Measurements from ENCODE around the gene TEX2.
"Not testable (repeated sequence)": the region's sequence is repeated elsewhere in the genome, so short reads cannot be mapped to it uniquely, and the experiment has no call there.

TEX2 gene

DNA sequence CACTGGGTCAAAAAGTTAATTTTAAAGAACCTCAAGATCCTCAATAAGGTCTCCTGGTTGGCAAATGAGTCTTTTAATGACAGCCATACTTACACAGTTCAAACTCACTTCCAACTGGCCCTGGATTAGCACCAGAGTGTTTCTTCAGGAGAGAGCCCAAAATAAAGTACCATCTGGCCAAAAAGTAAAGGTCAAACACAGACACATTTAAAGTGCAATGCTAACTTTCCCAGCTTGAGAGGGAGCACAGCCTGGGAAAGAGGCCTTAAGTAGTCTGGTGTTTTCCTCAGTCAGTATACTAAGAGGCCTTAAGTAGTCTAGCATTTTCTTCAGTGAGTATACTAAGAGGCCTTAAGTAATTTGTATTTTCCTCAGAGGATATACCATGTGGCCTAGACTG lies 86.5 kb downstream of the TEX2 start:
- TF ChIP-seq, protein P1, sequence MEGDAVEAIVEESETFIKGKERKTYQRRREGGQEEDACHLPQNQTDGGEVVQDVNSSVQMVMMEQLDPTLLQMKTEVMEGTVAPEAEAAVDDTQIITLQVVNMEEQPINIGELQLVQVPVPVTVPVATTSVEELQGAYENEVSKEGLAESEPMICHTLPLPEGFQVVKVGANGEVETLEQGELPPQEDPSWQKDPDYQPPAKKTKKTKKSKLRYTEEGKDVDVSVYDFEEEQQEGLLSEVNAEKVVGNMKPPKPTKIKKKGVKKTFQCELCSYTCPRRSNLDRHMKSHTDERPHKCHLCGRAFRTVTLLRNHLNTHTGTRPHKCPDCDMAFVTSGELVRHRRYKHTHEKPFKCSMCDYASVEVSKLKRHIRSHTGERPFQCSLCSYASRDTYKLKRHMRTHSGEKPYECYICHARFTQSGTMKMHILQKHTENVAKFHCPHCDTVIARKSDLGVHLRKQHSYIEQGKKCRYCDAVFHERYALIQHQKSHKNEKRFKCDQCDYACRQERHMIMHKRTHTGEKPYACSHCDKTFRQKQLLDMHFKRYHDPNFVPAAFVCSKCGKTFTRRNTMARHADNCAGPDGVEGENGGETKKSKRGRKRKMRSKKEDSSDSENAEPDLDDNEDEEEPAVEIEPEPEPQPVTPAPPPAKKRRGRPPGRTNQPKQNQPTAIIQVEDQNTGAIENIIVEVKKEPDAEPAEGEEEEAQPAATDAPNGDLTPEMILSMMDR (IDR thresholded peaks at IDR 0.05; ENCODE audit: low read length, missing control alignments) = no peak
- no peak for DNase-seq (ENCODE audit: low read depth)
- no peak overlapping the region for H3K4me3 ChIP-seq (replicated peaks; ENCODE audit: low read depth, low read length)

DNA sequence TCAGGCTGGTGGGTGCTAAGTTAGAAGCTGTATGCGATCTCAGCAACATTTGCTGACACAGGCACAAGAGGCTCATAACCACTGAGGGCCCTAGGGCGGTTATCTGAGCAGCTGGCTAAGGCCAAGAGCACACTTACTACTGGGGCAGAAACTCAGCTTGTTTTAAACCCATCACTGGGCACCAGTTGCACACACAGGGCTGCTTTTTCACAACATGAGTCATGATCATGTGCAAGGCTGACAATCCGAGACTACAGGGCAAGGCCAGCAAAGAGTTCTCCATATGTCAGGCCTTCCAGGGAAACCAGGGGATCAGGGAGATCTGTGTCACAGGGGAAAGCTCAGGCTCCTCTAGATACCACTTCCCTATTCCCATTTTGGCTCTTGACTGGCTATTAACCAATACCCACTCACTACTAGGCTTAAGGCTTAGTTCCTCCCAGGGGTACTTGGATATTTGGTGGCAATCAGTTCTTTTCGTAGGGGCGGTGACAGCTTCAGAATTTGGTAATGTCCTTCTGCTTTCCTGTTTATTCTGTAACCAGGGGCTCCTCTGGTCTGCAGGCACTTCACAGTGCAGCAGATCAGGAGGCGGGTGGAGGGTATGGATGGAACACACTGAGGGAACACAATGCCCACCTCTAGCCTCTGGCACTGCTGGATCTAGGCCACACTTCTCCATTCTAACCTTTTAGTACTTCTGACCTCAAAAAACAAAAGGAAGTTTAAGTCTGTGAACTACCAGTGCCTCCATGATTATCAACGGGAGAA lies 88.2 kb downstream of the TEX2 start:
- DNase-seq (ENCODE audit: low read depth) = peak; percentile 50
- H3K4me3 ChIP-seq (replicated peaks; ENCODE audit: low read depth, low read length) = no peak overlapping the region
- TF ChIP-seq, protein P1 (IDR thresholded peaks at IDR 0.05; ENCODE audit: low read length, missing control alignments) = no peak

DNA sequence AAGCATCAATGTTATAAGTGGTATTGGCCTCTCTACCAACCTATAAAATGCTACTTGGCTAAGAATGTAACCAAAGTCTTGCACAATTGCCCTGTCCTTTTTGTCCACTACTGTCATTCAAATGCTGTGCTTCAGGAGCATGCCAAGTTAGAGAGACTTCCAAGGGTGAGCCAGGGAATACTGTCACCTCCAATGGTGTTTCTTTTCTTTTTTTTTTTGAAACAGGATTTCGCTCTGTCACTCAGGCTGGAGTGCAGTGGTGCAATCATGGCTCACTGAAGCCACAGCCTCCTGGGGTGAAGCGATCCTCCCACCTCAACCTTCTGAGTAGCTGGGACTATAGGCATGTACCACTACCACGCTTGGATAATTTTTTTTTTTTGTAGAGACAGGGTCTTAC lies 89.4 kb downstream of the TEX2 start:
- TF ChIP-seq, protein P1 (IDR thresholded peaks at IDR 0.05; ENCODE audit: low read length, missing control alignments) = no peak
- DNase-seq (ENCODE audit: low read depth) = no peak
- H3K4me3 ChIP-seq (replicated peaks; ENCODE audit: low read depth, low read length) = no peak overlapping the region

DNA sequence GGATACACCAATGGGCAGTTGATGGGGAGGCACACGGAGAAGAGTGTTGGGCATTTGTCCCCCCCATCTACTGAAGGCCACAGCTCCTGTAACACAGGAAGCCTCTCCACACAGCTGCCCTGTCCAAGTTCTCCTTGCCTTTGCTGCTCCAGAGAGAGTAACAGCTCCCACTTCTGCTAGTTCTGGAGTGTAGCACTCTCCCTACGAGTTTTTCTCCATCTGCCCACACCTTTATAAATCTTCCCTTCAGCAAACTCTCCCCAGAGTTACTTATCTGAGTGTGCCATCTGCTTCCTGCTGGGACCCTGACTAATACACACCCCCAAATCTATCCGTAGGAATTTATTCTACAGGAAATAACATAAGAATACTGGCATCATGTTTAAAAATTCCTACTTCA lies 90.5 kb downstream of the TEX2 start:
- TF ChIP-seq, protein P1 (IDR thresholded peaks at IDR 0.05; ENCODE audit: low read length, missing control alignments) = peak; percentile 8
- peak; percentile 21 for DNase-seq (ENCODE audit: low read depth)
- no peak overlapping the region for H3K4me3 ChIP-seq (replicated peaks; ENCODE audit: low read depth, low read length)

DNA sequence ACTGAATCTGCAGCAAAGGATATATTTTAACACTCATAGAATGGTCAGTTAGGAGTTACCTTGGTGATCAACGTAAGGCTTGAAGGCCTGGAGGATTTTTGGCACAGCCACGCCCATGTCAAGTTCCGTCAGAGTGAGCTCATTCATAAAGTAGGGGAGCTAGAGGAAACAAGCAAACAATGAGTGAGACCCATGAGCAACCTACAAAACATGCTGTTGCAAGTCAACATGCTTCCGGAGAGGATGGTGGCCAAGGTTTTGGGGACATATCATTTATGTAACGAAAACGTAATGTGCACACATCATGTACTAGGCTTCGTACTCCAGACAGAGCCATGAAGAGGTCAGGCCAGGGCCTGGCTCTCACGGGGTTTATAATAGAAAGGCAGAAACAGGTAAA lies 92.0 kb downstream of the TEX2 start:
- TF ChIP-seq, protein P1 (IDR thresholded peaks at IDR 0.05; ENCODE audit: low read length, missing control alignments) = no peak
- peak; percentile 91 for DNase-seq (ENCODE audit: low read depth)
- H3K4me3 ChIP-seq (replicated peaks; ENCODE audit: low read depth, low read length) = no peak overlapping the region

DNA sequence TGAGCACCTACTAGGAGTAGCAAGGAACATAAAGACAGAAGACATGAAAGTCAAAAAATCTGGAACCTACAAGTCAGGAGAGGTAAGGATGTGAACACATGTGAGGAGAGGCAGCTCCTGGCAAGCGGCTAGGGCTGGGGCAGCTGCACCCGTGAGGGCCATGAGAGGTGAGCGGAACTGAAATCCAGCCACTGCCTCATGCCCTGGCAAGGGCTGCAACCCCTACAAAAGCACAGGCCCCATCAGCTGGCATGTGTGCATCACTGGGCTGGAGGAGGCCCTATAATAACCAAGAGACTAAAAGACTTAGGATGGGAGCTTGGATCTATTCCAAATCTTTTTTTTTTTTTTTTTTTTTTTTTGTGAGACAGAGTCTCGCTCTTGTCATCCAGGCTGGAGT lies 92.8 kb downstream of the TEX2 start:
- DNase-seq (ENCODE audit: low read depth) = no peak
- H3K4me3 ChIP-seq (replicated peaks; ENCODE audit: low read depth, low read length) = no peak overlapping the region
- TF ChIP-seq, protein P1 (IDR thresholded peaks at IDR 0.05; ENCODE audit: low read length, missing control alignments) = no peak

DNA sequence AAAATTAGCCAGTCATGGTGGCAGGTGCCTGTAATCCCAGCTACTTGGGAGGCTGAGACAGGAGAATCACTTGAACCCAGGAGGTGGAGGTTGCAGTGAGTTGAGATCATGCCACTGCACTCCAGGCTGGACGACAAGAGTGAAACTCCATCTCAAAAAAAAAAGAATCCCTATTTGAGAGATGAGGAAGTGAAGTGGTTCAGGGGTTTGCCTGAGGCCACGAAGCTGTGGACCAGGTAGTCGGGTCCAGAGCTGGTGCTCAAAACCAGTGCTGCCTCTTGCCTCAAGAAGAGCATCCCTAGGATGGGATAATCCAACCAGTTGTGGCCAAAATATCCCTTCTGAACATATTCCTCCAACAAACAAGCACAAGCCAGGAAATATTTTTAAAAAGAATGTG lies 95.4 kb downstream of the TEX2 start:
- not testable (repeated sequence) for H3K4me3 ChIP-seq (replicated peaks; ENCODE audit: low read depth, low read length); DNase-seq (ENCODE audit: low read depth)
